Glomerular endothelial cell (primary cell): ENCODE data around the gene KCNE4. TPM values are rescaled to one million over a fixed set of nuclear protein-coding genes. Genes with fewer than 3 reads are reported as not detected.

Experiments
- DNase-seq: peaks from one replicate; pipeline ENCODE4 v3.0.0-alpha.2; 2011; ENCODE audit warnings: low read depth, low spot score; ENCODE audit errors: extremely low read depth
- total RNA-seq: library from RNA; depleted of rRNA; stranded (reverse); fragments of >200 nt; gene quantifications from 2 replicates; pipeline ENCODE4 v1.2.3, GENCODE V29; 2015

KCNE4 gene, protein sequence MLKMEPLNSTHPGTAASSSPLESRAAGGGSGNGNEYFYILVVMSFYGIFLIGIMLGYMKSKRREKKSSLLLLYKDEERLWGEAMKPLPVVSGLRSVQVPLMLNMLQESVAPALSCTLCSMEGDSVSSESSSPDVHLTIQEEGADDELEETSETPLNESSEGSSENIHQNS
- total RNA-seq, result 0.47 and 1.2 TPM in 2 replicates

DNA sequence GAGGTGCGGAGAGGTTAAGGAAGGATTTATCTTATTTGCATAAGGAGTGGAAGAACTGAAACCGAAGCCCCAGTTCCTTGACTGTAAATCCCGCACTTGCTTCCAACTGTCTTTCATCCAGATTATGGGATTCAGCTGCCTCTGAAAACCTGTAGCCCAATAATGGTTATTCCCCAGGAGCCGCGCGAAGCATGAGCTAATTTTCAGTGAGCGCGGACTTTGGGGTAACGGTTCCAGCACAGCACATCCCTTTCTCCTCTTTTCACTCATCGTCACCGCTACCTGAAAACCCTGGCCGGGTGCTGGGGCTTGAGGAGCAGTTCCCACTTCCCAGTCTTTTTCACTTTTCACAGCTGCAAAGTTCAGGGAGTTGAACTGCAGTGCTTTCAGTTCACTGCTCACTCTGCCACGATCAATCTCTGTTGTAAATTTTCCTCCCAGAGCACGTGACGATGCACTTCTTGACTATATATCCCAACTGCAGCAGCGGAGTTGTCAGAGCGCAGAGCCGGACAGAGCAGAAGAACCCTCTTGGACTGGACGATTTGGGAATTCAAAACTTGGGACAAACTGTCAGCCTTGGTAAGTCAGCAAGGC lies at the start of gene KCNE4:
TSS of gene KCNE4 (plus strand) at position 498 of the 597 bp plus-strand sequence. CDS start 641 bp downstream, outside the sequence.
- no peak for DNase-seq

DNA sequence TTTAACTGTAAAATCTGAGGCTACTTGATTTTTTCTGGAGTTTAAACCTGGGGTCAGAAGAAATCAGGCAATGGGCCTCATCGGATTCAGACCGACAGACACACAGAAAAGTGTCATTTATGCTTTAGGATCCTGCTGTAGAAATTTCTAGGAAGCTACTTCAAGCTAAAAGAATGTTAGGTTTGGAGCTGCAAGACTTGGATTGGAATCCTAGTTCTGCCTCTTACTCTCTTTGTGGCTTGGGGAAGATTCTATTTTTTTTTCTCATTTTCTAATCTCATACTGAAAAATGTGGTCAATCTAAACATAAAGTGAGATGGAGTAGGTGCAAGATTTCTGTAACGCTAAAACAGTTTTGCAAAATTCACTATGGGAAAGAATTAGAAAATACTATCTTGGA lies 48.8 kb upstream of the KCNE4 start:
- DNase-seq, result no peak

DNA sequence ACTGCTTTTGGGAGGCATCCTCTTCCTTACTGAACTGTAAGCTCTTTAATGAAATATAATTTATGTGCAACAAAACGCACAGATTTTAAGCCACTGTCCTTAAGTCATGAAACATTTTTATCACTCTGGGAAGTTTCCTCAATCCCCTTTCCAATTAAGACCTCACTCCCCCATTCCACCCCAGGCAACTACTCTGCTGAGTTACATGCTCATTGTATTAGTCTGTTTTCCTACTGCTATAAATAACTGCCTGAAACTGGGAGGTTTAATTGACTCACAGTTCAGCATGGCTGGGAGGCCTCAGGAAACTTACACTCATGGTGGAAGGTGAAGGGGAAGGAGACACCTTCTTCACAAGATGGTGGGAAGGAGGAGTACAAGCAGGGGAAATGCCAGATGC lies 46.5 kb upstream of the KCNE4 start:
- DNase-seq, result no peak

DNA sequence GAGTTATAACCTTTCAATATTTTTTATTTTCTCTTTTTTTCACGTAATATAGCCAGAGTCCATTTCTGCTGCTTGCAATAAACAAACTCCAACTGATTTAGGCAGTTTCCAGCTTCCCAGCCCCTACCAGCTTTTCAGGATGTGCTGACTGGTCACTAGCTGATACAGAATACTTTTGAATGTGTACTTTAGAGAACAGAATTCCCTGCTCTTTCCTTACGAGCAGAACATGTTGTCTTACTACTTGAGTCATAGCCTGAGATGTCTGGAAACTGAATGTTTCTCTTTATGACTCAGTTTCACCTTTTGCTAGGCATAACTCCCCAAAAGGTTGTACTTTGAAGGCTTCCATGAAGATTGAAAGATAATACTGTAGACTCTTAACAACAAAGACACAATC lies 44.5 kb upstream of the KCNE4 start:
- no peak for DNase-seq

DNA sequence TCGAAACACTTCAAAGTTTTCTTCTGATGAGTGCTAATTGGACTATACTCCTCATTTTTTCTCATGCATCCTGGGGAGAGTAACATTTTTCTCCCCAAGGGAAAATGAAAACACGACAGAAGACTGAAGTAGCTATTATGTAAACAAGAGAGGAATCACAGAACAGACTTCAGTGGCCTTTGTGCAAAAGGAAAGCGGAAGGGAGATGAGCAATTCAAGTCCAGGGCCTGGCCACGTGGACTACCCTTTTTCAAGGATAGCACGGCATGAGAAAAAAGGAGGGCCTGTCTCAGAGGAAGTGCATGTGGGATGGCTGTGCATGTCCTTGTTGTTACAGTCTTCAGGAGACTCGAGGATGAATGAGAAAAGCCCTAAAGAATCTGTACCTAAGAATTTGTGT lies 43.8 kb upstream of the KCNE4 start:
- DNase-seq, result no peak

DNA sequence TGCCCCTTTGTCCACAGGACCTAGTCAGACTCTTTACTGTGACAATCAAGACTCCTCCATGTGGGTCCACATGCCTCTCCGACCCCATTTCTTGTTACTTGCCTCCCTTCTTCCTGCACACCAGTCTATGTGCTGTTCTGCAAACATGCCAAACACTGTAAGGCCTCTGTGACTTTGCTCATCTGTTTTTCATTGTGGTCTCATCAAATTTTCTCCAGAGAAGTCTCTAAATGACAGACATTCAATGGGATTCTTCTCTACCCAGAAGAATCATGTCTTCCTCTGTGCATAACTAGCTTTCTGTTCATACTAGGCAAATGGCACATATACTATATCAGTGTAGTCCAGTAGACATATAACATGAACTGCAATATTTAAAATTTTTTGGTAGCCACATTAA lies 43.0 kb upstream of the KCNE4 start:
- no peak for DNase-seq

DNA sequence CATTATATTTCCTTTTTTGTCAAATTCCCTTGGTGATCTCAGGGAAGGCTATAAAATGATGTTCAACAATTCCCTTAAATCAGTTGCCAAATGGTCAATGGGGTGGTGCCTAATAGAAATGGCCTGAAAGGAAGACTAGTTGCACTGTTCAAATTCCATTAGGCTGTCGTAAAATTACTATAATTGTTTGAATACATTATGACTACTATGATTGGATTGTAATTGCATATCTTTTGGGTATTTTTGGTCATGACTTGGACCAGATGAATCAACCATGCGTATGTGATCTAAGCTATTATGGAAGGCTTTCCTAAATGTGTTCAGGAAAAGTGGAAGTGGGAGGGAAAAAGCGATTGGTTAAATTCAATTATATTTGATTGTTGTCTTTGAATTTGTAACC lies 41.3 kb upstream of the KCNE4 start:
- DNase-seq, result no peak

DNA sequence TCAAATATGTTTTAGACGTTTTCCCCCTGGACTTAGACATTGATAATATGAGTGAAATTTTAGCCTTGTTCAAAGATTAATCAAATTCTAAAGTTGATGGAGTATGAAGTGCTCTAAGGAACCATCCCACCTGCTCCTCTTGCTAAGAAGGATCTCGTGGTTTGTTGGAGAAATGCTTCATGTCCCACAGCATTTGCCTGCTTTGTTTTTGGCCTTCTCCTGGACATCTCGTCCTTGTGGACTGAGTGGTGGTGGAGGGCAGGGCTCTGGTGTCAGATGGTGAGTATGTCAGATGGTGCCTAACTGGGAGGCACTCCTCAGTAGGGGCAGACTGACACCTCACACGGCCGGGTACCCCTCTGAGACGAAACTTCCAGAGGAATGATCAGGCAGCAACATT lies 39.7 kb upstream of the KCNE4 start:
- DNase-seq, result no peak

DNA sequence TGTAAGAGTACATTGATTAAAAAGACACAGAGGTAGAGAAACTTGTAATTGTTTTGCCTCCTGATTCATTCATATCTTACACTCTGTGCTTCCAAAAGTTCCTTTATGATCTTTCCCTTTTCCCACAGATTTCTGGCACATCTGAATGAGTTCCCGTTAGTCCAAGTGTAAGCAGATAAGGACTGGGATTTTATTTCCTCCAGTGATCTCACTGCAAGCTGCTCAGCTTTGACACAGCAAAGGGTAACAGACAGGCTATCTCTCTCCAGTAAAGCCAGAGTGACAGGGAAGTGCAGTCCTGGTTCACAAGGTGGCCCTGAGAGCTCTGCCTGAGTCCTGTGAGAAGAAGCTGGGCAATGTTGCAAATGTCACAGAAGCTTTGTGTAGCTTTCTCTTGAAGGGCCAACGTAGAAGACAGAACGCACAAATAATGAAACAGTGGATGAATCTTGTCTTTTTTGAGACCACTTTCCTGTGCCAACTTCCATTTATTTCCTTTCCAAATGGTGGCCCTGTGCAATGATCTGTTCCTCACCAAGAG lies 32.5 kb upstream of the KCNE4 start:
- DNase-seq, result no peak

DNA sequence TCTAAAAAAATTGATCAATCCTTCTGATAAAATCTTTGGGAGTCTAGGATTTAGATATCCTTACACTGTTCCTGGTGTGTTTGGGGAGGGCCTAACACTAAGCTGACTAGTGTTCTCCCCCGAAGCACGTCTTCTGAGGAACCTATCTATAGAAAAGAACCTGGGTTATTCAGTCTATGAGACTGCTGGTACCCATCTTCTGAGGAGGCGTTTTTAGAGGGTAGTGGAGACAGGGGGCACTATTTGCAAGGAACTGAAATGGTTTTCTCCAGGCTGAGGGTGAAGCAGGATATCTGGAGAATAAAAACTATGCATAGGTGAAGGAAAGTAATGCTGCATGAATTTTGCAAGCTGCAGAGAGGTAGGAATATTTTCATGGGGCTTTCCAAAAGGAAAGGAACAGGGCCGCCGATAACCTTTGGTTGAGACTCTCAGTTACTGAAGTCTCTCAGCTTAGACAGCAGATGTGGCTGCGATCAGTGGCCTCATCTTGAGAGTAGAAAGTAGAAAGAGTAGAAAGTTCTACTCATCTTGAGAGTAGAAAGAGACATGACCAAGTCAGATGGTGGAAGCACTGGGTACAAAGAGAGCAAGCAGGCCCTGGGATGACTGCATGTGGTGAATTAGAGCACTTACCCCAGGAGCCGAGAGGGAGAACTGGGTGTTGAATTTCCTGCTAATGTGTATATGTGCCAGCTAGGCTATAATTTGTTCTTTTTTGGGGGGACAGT lies 31.8 kb upstream of the KCNE4 start:
- DNase-seq, result no peak

DNA sequence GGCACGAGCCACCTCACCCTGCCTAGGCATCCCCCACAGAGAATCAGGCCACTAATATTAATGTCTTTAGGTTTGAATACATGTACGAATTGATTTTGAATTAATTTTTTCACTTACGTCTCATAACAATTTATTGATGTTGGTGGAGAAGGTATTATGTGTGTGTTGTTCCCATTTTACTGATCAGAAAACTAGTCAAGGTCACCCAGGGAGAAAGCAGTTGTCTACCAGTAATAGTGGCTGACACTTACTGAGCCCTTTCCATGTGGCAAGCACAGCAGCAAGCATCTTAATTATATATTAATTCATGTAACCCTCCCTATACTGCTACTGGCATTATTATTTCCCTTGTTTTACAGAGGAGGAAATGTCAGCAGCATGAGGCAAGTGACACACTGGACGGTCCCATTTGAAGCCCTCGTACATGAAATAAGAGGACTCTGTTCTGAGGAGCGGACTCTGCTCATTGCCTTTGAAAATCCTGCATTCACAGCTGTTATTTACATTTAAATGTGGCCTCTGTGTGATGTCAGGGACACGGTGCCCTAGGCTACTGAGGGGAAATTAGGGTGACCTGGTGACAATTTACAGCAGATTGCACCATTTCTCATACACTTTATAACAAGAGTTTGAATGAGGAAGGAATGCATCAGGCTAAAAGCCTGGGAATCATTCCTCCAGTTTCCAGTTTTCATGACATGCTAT lies 30.9 kb upstream of the KCNE4 start:
- no peak for DNase-seq

DNA sequence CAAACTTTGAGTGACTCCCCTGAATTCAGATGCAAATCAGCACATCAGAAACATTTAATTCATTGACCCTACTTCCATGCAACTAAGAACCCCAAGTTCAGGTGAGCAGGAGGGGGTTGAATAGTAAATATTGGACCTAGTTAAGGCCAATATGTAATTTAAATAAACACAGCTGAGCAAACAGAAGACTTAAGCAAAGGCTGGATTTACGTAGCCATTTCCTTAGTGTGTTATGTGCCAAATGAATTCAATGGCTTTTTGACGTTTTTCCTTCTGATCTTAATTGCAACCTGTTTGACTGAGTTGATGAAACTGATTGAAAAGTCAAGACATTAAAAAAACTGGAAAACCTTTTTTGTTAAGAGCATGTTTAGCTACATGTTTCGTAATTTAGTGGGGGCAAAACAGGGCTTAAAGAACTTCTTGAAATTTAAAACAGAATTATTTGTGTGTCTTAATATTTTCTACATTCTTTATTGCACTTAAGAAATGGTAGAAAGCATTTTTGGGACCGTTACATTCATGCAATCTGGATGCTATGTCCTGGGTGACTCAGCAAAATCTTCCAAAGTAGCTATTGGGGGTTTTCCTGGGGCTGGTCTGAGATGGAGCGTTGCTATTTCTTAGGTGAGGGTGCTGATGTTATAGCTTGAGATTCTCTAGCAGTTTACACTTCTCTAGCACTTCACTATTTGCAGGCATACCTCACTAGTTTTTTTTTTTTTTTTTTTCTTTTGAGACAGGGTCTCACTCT lies 25.5 kb upstream of the KCNE4 start:
- peak; percentile 12 for DNase-seq

DNA sequence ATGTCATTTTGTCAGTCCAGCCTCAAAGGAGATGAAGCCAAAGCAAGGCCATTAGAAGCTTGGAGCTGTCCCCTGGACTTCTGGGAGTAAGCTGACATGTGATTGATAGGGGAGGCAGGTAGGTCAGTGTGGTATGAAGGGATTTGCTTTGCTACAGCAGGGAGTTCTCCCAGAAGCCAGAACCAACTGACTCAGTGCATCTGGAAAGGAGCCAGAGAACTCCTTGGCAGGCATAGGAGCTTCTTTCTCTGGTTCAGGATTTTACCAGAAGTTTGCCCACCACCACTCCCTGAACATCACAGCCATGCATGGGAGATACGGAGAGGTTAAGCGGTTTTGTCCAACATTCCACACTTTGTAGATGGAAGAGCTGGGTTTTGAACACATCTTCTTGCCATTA lies 24.5 kb upstream of the KCNE4 start:
- no peak for DNase-seq

DNA sequence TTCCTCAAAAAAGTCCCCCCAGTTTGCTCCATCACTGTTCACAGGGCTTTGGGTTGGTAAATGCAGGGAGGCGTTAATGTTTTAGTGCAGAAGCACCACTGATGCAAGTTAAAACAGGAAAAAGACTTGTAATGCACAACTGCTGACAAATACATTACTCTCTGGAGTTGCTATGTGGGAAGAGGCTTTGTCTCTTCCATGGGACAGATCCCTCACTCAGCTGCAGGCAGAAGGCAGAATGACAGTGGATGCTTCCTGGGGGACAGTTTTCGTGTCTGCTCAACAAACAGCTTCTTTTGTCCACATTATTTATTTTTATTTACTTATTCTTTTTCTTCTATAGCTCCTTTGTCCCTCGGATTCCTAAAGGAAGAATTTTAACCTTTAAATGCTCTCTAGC lies 22.7 kb upstream of the KCNE4 start:
- DNase-seq, result no peak

DNA sequence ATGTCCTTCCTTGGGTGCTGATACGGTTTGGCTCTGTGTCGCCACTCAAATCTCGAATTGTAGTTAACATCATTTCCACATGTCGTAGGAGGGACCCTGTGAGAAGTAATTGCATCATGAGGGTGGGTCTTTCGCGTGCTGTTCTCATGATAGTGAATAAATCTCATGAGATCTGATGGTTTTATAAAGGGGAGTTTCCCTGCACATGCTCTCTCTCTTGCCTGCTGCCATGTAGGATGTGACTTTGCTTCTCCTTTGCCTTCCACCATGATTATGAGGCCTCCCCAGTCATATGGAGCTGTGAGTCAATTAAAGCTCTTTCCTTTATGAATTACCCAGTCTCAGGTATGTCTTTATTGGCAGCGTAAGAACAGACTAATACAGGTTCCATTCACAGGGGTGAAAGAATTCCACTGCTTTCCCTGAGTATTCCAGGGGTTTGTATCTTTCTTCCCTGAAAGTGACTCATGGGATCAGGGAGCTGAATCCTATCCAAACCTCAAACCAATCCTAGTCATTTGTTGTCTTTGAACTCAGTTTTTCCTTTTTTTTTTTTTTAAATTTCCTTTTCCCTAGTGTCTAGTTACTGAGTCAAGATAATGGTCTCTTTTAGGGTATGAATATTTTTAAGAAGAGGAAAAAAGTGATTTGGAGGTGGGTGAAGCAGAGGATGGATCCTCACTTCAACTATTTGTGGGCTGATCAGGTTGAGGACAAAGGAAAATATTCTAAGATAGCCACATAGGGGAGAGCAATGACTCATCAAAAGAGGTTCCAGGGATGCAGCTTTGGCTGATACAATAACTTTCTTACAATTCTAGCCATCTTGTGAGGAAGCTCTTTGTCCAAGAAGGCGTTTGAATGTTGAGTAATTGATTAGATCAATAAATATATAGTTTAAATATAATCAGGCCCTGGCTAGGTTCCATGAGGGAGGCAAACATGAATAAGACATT lies 19.5 kb upstream of the KCNE4 start:
- no peak for DNase-seq

DNA sequence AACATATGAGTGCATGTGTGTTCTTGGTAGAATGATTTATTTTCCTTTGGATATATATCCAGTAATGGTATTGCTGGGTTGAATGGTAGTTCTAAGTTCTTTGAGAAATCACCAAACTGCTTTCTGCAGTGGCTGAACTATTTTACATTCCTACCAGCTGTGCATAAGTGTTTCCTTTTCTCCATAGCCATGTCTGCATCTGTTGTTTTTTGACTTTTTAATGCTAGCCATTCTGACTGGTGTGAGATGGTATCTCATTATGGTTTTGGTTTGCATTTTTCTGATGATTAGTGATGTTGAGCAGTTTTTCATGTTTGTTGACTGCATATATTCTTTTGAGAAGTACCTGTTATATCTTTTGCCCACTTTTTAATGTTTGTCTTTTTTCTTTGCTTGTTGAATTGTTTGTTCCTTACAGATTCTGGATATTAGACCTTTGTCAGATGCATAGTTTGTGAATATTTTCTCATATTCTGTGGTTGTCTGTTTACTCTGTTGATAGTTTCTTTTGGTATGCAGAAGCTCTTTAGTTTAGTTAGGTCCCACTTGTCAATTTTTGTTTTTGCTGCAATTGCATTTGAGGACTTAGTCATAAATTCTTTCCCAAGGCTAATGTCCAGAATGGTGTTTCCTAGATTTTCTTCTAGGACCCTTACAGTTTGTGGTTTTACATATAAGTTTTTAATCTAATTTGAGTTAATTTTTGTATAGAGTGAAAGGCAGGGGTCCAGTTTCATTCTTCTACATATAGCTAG lies 17.6 kb upstream of the KCNE4 start:
- no peak for DNase-seq

DNA sequence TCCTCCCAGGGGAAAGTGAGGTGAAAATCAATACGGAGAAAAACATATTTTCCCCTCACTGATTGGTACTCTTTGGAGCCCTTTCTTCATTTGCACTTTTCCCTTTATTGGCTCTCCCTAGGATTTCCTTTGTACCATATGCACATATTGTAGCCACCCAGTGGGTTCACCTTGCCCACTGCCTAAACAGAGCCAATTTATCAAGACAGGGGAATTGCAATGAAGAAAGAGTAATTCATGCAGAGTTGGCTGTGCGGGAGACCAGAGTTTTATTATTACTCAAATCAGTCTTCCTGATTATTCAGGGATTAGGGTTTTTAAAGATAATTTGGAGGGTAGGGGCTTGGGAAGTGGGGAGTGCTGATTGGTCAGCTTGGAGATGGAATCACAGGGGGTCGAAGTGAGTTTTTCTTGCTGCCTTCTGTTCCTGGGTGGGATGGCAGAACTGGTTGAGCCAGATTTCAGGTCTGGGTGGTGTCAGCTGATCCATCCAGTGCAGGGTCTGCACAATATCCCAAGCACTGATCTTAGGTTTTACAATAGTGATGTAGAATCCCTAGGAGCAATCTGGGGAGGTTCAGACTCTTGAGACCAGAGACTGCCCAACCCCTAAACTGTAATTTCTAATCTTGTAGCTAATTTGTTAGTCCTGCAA lies 15.1 kb upstream of the KCNE4 start:
- DNase-seq, result no peak

DNA sequence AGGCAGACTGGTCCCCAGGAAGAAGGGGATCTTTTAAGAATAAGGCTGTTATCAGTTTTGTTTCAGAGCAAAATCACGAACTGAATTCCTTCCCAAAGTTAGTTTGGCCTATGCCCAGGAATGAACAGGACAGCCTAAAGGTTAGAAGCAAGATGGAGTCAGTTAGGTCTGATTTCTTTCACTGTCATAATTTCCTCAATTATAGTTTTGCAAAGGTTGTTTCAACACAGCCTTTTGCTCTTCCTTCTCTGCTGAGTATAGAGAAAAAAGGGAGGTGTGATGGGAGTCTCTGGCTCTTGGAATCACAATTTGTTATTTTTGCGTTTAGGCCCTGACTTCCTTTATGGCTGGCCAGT lies 14.6 kb upstream of the KCNE4 start:
- DNase-seq, result no peak
